Stimulated activated CD4-positive, alpha-beta T cell treated with anti-CD3 and anti-CD28 coated beads, Interleukin-12 subunit alpha, Interleukin-12 subunit beta, amount 100 ng/mL, for 48 hours (primary cell): ENCODE measurements around the gene CERCAM.

Experiments
- DNase-seq, 3 donors: peaks; one replicate each; pipeline ENCODE4 v3.0.0-alpha.2; 2020; ENCODE audit warnings: low read depth in 2 of 3, low spot score in 1 of 3

Gene CERCAM

GRCh38 chr9:128420651-128421481 is at the start of gene CERCAM:
Gene CERCAM (plus strand): TSS chr9:128420857. CDS start chr9:128420878, 21 bp downstream.
- peak in 1 of 3 donors; percentile 27 for DNase-seq

- DNase-seq: no peak
Observed at GRCh38 chr9:128371630-128372117, 49.0 kb upstream of the CERCAM start.

GRCh38 chr9:128372188-128372641 is 48.4 kb upstream of the CERCAM start:
- no peak for DNase-seq

- no peak for DNase-seq
Observed at GRCh38 chr9:128372784-128373183, 47.9 kb upstream of the CERCAM start.

GRCh38 chr9:128374221-128374675 is 46.4 kb upstream of the CERCAM start:
- DNase-seq: no peak

- DNase-seq: no peak
Observed at GRCh38 chr9:128375865-128376264, 44.8 kb upstream of the CERCAM start.

GRCh38 chr9:128382261-128382660 is 38.4 kb upstream of the CERCAM start:
- no peak for DNase-seq

- no peak for DNase-seq
Observed at GRCh38 chr9:128383007-128383753, 37.5 kb upstream of the CERCAM start.

- DNase-seq: no peak
Observed at GRCh38 chr9:128383791-128384190, 36.9 kb upstream of the CERCAM start.

GRCh38 chr9:128384801-128385495 is 35.7 kb upstream of the CERCAM start:
- DNase-seq: no peak

- no peak for DNase-seq
Observed at GRCh38 chr9:128385496-128386460, 34.9 kb upstream of the CERCAM start.

GRCh38 chr9:128388150-128388549 is 32.5 kb upstream of the CERCAM start:
- DNase-seq: no peak

GRCh38 chr9:128389395-128390149 is 31.1 kb upstream of the CERCAM start:
- DNase-seq: no peak

- DNase-seq: no peak
Observed at GRCh38 chr9:128390150-128390812, 30.4 kb upstream of the CERCAM start.

GRCh38 chr9:128390813-128391711 is 29.6 kb upstream of the CERCAM start:
- DNase-seq: no peak

GRCh38 chr9:128391956-128392301 is 28.7 kb upstream of the CERCAM start:
- no peak for DNase-seq

GRCh38 chr9:128392302-128393144 is 28.1 kb upstream of the CERCAM start:
- no peak for DNase-seq
